Measurements from ENCODE around the gene PKD2L1. TPM values are rescaled to one million over a fixed set of nuclear protein-coding genes. Genes with fewer than 3 reads are reported as not detected.
"Not testable (repeated sequence)": the region's sequence is repeated elsewhere in the genome, so short reads cannot be mapped to it uniquely, and the experiment has no call there.

PKD2L1 gene
- total RNA-seq, 1 donor from 2014 or later: not detected

GRCh38 chr10:100307684-100308083 lies 22.3 kb downstream of the PKD2L1 start:
- peaks cover 59% of the 10 kb centered on the region for H3K27me3 Mint-ChIP-seq (ENCODE audit: low read depth)

GRCh38 chr10:100306861-100307260 lies 23.2 kb downstream of the PKD2L1 start:
- no peak for DNase-seq (ENCODE audit: low spot score)
- H3K9me3 Mint-ChIP-seq (ENCODE audit: low read depth): no peaks in the 10 kb centered on the region
- H3K36me3 Mint-ChIP-seq (ENCODE audit: low read depth): no peaks in the 10 kb centered on the region
- no peaks in the 10 kb centered on the region for H3K4me1 Mint-ChIP-seq (ENCODE audit: low read depth)
- TF ChIP-seq, protein P1, sequence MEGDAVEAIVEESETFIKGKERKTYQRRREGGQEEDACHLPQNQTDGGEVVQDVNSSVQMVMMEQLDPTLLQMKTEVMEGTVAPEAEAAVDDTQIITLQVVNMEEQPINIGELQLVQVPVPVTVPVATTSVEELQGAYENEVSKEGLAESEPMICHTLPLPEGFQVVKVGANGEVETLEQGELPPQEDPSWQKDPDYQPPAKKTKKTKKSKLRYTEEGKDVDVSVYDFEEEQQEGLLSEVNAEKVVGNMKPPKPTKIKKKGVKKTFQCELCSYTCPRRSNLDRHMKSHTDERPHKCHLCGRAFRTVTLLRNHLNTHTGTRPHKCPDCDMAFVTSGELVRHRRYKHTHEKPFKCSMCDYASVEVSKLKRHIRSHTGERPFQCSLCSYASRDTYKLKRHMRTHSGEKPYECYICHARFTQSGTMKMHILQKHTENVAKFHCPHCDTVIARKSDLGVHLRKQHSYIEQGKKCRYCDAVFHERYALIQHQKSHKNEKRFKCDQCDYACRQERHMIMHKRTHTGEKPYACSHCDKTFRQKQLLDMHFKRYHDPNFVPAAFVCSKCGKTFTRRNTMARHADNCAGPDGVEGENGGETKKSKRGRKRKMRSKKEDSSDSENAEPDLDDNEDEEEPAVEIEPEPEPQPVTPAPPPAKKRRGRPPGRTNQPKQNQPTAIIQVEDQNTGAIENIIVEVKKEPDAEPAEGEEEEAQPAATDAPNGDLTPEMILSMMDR (IDR thresholded peaks at IDR 0.05): no peak
- H3K4me3 Mint-ChIP-seq (ENCODE audit: unreplicated experiment): no peak overlapping the region
- peaks cover 51% of the 10 kb centered on the region for H3K27me3 Mint-ChIP-seq (ENCODE audit: low read depth)
- no peak overlapping the region for H3K27ac Mint-ChIP-seq (ENCODE audit: unreplicated experiment)

More at GRCh38 chr10:100307684-100308083, 22.3 kb downstream of the PKD2L1 start:
- Mint-ChIP-seq H3K4me3 (ENCODE audit: unreplicated experiment) (no peak overlapping the region), H3K4me1 (ENCODE audit: low read depth) (no peaks in the 10 kb centered on the region), H3K27ac (ENCODE audit: unreplicated experiment) (no peak overlapping the region), H3K9me3 (ENCODE audit: low read depth) (no peaks in the 10 kb centered on the region), H3K36me3 (ENCODE audit: low read depth) (no peaks in the 10 kb centered on the region)
- TF ChIP-seq, protein P1 (IDR thresholded peaks at IDR 0.05): no peak
- no peak for DNase-seq (ENCODE audit: low spot score)

GRCh38 chr10:100304414-100304813 lies 25.6 kb downstream of the PKD2L1 start:
- H3K4me3 Mint-ChIP-seq (ENCODE audit: unreplicated experiment): no peak overlapping the region
- H3K27me3 Mint-ChIP-seq (ENCODE audit: low read depth): peaks cover 48% of the 10 kb centered on the region

DNA sequence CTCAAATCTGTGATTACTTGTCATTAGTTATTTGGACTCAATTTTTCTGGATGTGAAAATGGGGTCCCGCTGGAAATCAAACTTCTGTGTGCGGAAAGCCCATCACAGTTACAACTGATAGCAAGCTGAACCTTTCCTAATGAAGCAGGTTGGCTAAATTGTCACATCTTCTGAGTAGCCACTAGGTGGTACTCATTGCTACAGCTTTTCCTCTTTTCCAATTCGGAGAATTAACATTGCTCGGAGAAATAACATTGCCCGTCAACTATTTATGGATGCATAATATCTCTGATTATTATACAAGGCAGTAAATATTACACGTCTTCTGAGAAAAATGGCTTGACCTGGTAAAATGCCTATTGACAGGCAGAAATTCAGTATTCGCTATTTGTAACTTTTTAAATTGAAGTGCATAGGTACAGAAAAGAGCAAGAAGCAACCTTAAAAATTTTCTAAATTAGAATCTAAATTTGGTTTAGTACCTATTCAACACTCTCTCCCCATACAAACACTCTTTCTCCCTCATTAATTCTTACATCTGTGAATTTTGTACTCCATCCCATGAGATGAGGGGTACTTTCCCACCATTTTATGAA lies 26.2 kb downstream of the PKD2L1 start:
- TF ChIP-seq, protein P1 (IDR thresholded peaks at IDR 0.05): peak; percentile 82
- peaks cover 3% of the 10 kb centered on the region for H3K36me3 Mint-ChIP-seq (ENCODE audit: low read depth)
- H3K27me3 Mint-ChIP-seq (ENCODE audit: low read depth): peaks cover 49% of the 10 kb centered on the region
- H3K27ac Mint-ChIP-seq (ENCODE audit: unreplicated experiment): no peak overlapping the region
- no peak overlapping the region for H3K4me3 Mint-ChIP-seq (ENCODE audit: unreplicated experiment)
- no peaks in the 10 kb centered on the region for H3K9me3 Mint-ChIP-seq (ENCODE audit: low read depth)
- DNase-seq (ENCODE audit: low spot score): no peak
- H3K4me1 Mint-ChIP-seq (ENCODE audit: low read depth): no peaks in the 10 kb centered on the region

More at GRCh38 chr10:100304414-100304813, 25.6 kb downstream of the PKD2L1 start:
- H3K9me3 Mint-ChIP-seq (ENCODE audit: low read depth): no peaks in the 10 kb centered on the region
- H3K4me1 Mint-ChIP-seq (ENCODE audit: low read depth): no peaks in the 10 kb centered on the region
- H3K27ac Mint-ChIP-seq (ENCODE audit: unreplicated experiment): no peak overlapping the region
- DNase-seq (ENCODE audit: low spot score): no peak
- TF ChIP-seq, protein P1 (IDR thresholded peaks at IDR 0.05): no peak
- peaks cover 3% of the 10 kb centered on the region for H3K36me3 Mint-ChIP-seq (ENCODE audit: low read depth)

DNA sequence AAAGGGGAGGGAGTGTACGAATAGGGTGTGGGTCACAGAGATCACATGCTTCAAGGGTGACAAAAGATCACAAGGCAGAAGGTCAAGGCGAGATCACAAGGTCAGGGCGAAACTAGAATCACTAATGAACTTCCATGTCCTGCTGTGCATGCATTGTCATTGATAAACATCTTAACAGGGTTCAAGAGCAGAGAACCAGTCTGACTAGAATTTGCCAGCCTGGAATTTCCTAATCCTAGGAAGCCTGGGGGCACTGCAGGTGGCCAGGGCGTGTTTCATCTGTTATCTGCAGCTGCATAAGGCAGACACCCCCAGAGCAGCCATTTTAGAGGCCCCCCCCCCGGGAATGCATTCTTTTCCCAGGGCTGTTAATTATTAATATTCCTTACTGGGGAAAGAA lies 28.9 kb downstream of the PKD2L1 start:
- H3K9me3 Mint-ChIP-seq (ENCODE audit: low read depth); H3K27ac Mint-ChIP-seq (ENCODE audit: unreplicated experiment); DNase-seq (ENCODE audit: low spot score); H3K4me1 Mint-ChIP-seq (ENCODE audit: low read depth); H3K36me3 Mint-ChIP-seq (ENCODE audit: low read depth); H3K4me3 Mint-ChIP-seq (ENCODE audit: unreplicated experiment): not testable (repeated sequence)
- peaks cover 52% of the 10 kb centered on the region for H3K27me3 Mint-ChIP-seq (ENCODE audit: low read depth)

- Mint-ChIP-seq H3K9me3 (ENCODE audit: low read depth) (no peaks in the 10 kb centered on the region), H3K4me3 (ENCODE audit: unreplicated experiment) (no peak overlapping the region), H3K36me3 (ENCODE audit: low read depth) (peaks cover 4% of the 10 kb centered on the region), H3K4me1 (ENCODE audit: low read depth) (no peaks in the 10 kb centered on the region), H3K27me3 (ENCODE audit: low read depth) (peaks cover 61% of the 10 kb centered on the region), H3K27ac (ENCODE audit: unreplicated experiment) (no peak overlapping the region)
- TF ChIP-seq, protein P1 (IDR thresholded peaks at IDR 0.05): no peak
- DNase-seq (ENCODE audit: low spot score): no peak
These were observed 32.8 kb downstream of the PKD2L1 start for GRCh38 chr10:100297242-100297641.

Data from chondrocyte (in vitro differentiated cells).